OCI-LY3 (cell line): ENCODE data around the gene TSPAN14.

Experiments used
- CTCF ChIP-seq: fragments of 200-600, 300-600 bp; sonication (generic); IDR thresholded peaks from 2 replicates; pipeline ENCODE4 v1.5.1; 2014; ENCODE audit warnings: antibody characterized with exemption, low read length, low read depth
- EZH2phosphoT487 ChIP-seq: fragments of 200-600 bp; shearing (Covaris generic); IDR thresholded peaks from 2 replicates; pipeline ENCODE4 v1.6.1; 2018; ENCODE audit warnings: antibody characterized with exemption, mixed run types, low read depth

GRCh38 chr10:80415734-80416478 is 38.2 kb upstream of the TSPAN14 start:
- TF ChIP-seq CTCF (no peak), EZH2phosphoT487 (no peak)
